Panc1 (cell line): ENCODE measurements around the gene FETUB. TPM values are rescaled to one million over a fixed set of nuclear protein-coding genes. Genes with fewer than 3 reads are reported as not detected.
"Not testable (repeated sequence)": the region's sequence is repeated elsewhere in the genome, so short reads cannot be mapped to it uniquely, and the experiment has no call there.

ENCODE experiments used
- ATAC-seq: fragments of 200-7000 bp; cut with Tn5 transposase; 2 replicates; pipeline ENCODE4 v1.9.1; 2020; ENCODE audit warnings: mild to moderate bottlenecking, moderate library complexity
- BruUV-seq: library from RNA; stranded (reverse); fragments of 400-500 nt; replicated peaks from 2 replicates; lab custom pipeline; 2021; lab: Mats Ljungman, UMichigan
- CTCF ChIA-PET: fragments of 300-600 bp; sonication (Branson Sonifier 250); formaldehyde crosslinking; loops from one replicate; lab custom pipeline; 2022; ENCODE audit warnings: antibody characterized with exemption; lab: Charles Lee
- POLR2A ChIA-PET: fragments of 300-600 bp; sonication (Branson Sonifier 250); formaldehyde crosslinking; loops from one replicate; lab custom pipeline; 2022; ENCODE audit warnings: antibody characterized with exemption; lab: Charles Lee
- DNase-seq: peaks from one replicate; pipeline ENCODE4 v3.0.0-alpha.2; 2010; ENCODE audit warnings: low read depth, low spot score
- H3K27ac ChIP-seq: 2 replicates; pipeline ENCODE4 v1.5.1; 2011; ENCODE audit warnings: mild to moderate bottlenecking, low read length, inconsistent platforms
- H3K27me3 ChIP-seq: fragments of 200-500 bp; sonication (Bioruptor generic); 2 replicates; pipeline ENCODE4 v1.6.0; 2014; ENCODE audit warnings: low read length, inconsistent platforms; ENCODE audit not compliant: control insufficient read depth, insufficient read depth
- H3K36me3 ChIP-seq: fragments of 200-500 bp; sonication (Bioruptor generic); 2 replicates; pipeline ENCODE4 v1.5.1; 2014; ENCODE audit warnings: inconsistent platforms, mild to moderate bottlenecking, low read length, moderate library complexity; ENCODE audit not compliant: control insufficient read depth, insufficient read depth
- H3K4me1 ChIP-seq: 2 replicates; pipeline ENCODE4 v1.5.1; 2011; ENCODE audit warnings: inconsistent platforms, mild to moderate bottlenecking, low read length, moderate library complexity; ENCODE audit not compliant: control insufficient read depth, insufficient read depth
- H3K4me3 ChIP-seq, 2 experiments: 2 replicates each; pipeline ENCODE4 v1.5.1; 2011 to 2012; ENCODE audit warnings: low read depth in 2 of 2, low read length in 2 of 2, mild to moderate bottlenecking in 2 of 2, inconsistent platforms in 1 of 2, moderate library complexity in 1 of 2
- H3K9me3 ChIP-seq: fragments of 200-500 bp; sonication (Bioruptor generic); 2 replicates; pipeline ENCODE4 v1.5.1; 2014; ENCODE audit warnings: low read depth, mild to moderate bottlenecking, inconsistent platforms, low read length, moderate library complexity; ENCODE audit not compliant: control insufficient read depth, insufficient read depth
- CTCF ChIP-seq: fragments of 450-650 bp; IDR thresholded peaks from 2 replicates; pipeline ENCODE4 v1.5.1; 2017; ENCODE audit warnings: mild to moderate bottlenecking
- POLR2AphosphoS5 ChIP-seq: IDR thresholded peaks from 2 replicates; pipeline ENCODE4 v1.6.1; 2012; ENCODE audit warnings: mild to moderate bottlenecking, low read depth, low read length, moderate library complexity
- REST ChIP-seq, 2 experiments: IDR thresholded peaks; 2 replicates each; pipeline ENCODE4 v1.6.1; 2011 to 2012; ENCODE audit warnings: low read depth in 2 of 2, control low read depth in 1 of 2, low read length in 1 of 2, mild to moderate bottlenecking in 1 of 2, moderate library complexity in 1 of 2; ENCODE audit not compliant: insufficient read depth in 1 of 2
- SIN3A ChIP-seq: IDR thresholded peaks from 2 replicates; pipeline ENCODE4 v1.6.1; 2012; ENCODE audit warnings: low read depth, mild to moderate bottlenecking, low read length, moderate library complexity, borderline replicate concordance; ENCODE audit not compliant: insufficient read depth
- TCF7L2 ChIP-seq: IDR thresholded peaks from 2 replicates; pipeline ENCODE4 v1.6.1; 2011; ENCODE audit warnings: mild to moderate bottlenecking, low read depth, low read length, inconsistent platforms
- in situ Hi-C: cut with HindIII; loops from 2 replicates; pipeline ENCODE4 v1.10.0; 2016; ENCODE audit warnings: low sequenced_read_pairs, low pct_unique_long_range_greater_than_20kb
- intact Hi-C: fragments of 100-400 bp; cut with micrococcal nuclease; formaldehyde crosslinking; loops from one replicate; pipeline ENCODE4 v1.10.0; 2022; ENCODE audit not compliant: unreplicated experiment
- total RNA-seq: library from RNA; stranded (reverse); gene quantifications from one replicate; pipeline ENCODE4 v1.2.1, GENCODE V29; 2021; ENCODE audit not compliant: unreplicated experiment

The FETUB gene
- total RNA-seq, 1 experiment from 2014 or later = not detected

GRCh38 chr3:186690304-186690703, 50.1 kb downstream of the FETUB start:
- H3K9me3 ChIP-seq, H3K27ac ChIP-seq, intact Hi-C loops, CTCF ChIA-PET, in situ Hi-C loops, BruUV-seq, H3K27me3 ChIP-seq, POLR2A ChIA-PET, H3K36me3 ChIP-seq, H3K4me1 ChIP-seq, DNase-seq, ATAC-seq, H3K4me3 ChIP-seq: not testable (repeated sequence)

- Histone ChIP-seq H3K27me3 (peaks cover 9% of the 10 kb centered on the region; the same call in 1 of the 2 replicates), H3K27ac (no peak overlapping the region), H3K36me3 (no peaks in the 10 kb centered on the region), H3K9me3 (no peaks in the 10 kb centered on the region), H3K4me1 (no peaks in the 10 kb centered on the region), H3K4me3 (no peak overlapping the region)
- CTCF ChIA-PET = no interaction called here
- intact Hi-C loops = no loop called here
- in situ Hi-C loops = no loop called here
- BruUV-seq = no TSS peak
- ATAC-seq (no peak), DNase-seq (no peak)
- POLR2A ChIA-PET = no interaction called here
- no peak for TF ChIP-seq CTCF
- TF ChIP-seq POLR2AphosphoS5 = no peak
- TF ChIP-seq TCF7L2 = no peak
- no peak for TF ChIP-seq SIN3A
- no peak for TF ChIP-seq REST (IDR thresholded peaks at IDR 0.05; ENCODE audit: insufficient read depth in 1 of 2, low read depth in 2 of 2, low read length in 1 of 2)
Measured at GRCh38 chr3:186691676-186692075, 51.5 kb downstream of the FETUB start.

GRCh38 chr3:186693843-186694242, 53.6 kb downstream of the FETUB start:
- CTCF ChIA-PET = no interaction called here

More at GRCh38 chr3:186693843-186694242, 53.6 kb downstream of the FETUB start:
- BruUV-seq = no TSS peak
- no peaks in the 10 kb centered on the region for H3K36me3 ChIP-seq
- no peaks in the 10 kb centered on the region for H3K9me3 ChIP-seq
- intact Hi-C loops (no loop called here), in situ Hi-C loops (no loop called here)
- no peaks in the 10 kb centered on the region for H3K4me1 ChIP-seq
- H3K4me3 ChIP-seq = no peak overlapping the region
- DNase-seq (no peak), ATAC-seq (no peak)
- no peak overlapping the region for H3K27ac ChIP-seq
- POLR2A ChIA-PET = no interaction called here
- peaks cover 4% of the 10 kb centered on the region; the same call in 1 of the 2 replicates for H3K27me3 ChIP-seq
- no peak for TF ChIP-seq POLR2AphosphoS5
- TF ChIP-seq CTCF = no peak
- no peak for TF ChIP-seq REST (IDR thresholded peaks at IDR 0.05; ENCODE audit: insufficient read depth in 1 of 2, low read depth in 2 of 2, low read length in 1 of 2)
- no peak for TF ChIP-seq TCF7L2
- no peak for TF ChIP-seq SIN3A
